Measurements from ENCODE around the gene MIDN.

The MIDN gene

DNA sequence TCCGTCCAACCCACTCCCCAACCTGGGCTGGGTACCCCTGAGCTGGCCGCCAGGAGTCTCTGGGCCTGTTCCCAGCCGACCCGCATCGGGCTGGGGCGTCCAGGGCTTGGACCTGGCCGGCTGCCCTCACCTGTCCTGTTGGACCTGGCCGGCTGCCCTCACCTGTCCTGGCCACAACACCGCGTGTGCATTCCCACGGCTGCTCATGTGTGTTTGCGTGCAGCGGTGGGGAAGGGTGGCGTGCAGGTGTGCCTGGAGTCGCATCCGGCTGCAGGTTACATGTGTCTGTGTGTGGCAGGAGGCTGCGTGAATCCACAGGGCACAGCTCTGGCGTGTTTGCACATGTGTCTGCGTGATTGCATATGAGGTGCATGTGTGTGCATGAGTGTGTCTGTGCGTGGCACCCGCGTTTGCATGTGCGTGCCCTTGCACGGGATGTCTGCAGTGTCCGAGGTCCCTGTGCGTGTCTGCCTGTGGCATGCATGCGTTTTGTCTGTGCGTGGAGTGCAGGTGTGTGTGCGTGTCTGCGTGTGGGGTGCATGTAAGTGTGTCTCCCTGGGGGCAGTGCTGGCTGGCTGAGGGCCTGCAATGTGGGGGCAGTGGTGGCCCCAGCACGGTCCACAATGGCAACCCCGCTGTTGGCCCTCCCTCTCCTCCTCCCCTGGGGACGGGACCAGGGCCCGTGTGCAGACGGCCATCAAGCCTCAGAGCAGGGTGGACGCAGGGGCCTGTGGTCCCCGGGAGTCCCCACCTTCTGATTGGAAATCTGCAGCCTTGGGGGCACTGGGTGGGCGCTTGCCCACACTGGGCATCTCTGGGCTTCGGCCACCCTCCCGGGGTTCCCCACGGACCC is 40.7 kb downstream of the MIDN start:
- H3K27ac Mint-ChIP-seq = no peak overlapping the region
- H3K36me3 Mint-ChIP-seq (ENCODE audit: insufficient read depth) = no peaks in the 10 kb centered on the region
- H3K4me3 Mint-ChIP-seq = no peak overlapping the region
- ATAC-seq (replicated peaks) (no peak), DNase-seq (no peak)
- H3K4me1 Mint-ChIP-seq (ENCODE audit: low read depth in 2 of 2) = peaks cover 4 to 9% of the 10 kb centered on the region in 2 donors
- H3K9me3 Mint-ChIP-seq = no peaks in the 10 kb centered on the region
- peaks cover 29 to 69% of the 10 kb centered on the region in 2 donors for H3K27me3 Mint-ChIP-seq

DNA sequence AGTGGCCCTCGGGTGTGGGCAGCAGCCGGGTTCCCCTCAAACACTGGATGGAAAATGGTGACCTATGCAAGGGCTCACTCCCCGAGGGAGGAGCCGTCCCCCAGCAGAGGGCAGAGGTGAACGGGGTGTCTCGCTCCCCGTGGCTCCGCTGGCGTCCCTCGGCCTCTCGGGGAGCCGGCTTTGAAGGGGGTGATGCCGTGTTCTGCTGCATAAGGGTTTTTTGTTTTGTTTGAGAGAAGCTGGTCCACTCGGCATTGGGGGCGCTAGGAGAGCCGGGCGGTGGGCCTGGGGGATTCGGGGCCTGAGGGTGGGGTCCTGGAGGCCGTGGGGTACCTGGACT is 41.3 kb downstream of the MIDN start:
- H3K36me3 Mint-ChIP-seq (ENCODE audit: insufficient read depth) = no peaks in the 10 kb centered on the region
- H3K9me3 Mint-ChIP-seq = no peaks in the 10 kb centered on the region
- peaks cover 4 to 9% of the 10 kb centered on the region in 2 donors for H3K4me1 Mint-ChIP-seq (ENCODE audit: low read depth in 2 of 2)
- ATAC-seq (replicated peaks) = no peak
- peaks cover 27 to 69% of the 10 kb centered on the region in 2 donors for H3K27me3 Mint-ChIP-seq
- H3K4me3 Mint-ChIP-seq = no peak overlapping the region
- H3K27ac Mint-ChIP-seq = no peak overlapping the region
- no peak for DNase-seq

DNA sequence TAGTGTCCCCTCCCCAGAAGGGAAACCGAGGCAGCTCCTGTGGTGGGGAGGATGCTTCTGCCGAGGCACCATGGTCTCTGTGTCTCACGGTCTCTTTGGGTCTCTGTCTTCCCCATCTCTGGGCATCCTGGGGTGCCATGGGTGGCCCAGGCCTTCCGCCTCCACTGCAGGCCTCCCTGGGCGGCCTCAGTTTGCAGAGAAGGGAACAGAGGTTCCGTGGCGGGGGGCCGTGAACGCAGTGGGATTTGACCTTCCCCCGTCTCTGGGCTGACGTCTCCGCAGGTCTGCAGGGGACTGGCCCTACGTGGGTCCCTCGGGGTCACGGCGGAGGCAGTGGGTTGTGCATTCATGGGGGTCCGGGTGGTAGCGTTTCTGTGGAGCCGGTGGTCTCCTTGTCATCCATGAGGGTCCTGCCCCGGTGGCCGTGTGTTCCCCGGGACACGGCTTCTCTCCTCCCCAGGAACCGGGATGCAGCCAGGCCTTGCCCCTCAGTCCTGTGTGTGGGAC is 41.9 kb downstream of the MIDN start:
- no peaks in the 10 kb centered on the region for H3K9me3 Mint-ChIP-seq
- DNase-seq (no peak), ATAC-seq (replicated peaks) (no peak)
- H3K27me3 Mint-ChIP-seq = peaks cover 24 to 67% of the 10 kb centered on the region in 2 donors
- H3K36me3 Mint-ChIP-seq (ENCODE audit: insufficient read depth) = no peaks in the 10 kb centered on the region
- no peak overlapping the region for H3K4me3 Mint-ChIP-seq
- no peak overlapping the region for H3K27ac Mint-ChIP-seq
- peaks cover 4 to 7% of the 10 kb centered on the region in 2 donors for H3K4me1 Mint-ChIP-seq (ENCODE audit: low read depth in 2 of 2)

DNA sequence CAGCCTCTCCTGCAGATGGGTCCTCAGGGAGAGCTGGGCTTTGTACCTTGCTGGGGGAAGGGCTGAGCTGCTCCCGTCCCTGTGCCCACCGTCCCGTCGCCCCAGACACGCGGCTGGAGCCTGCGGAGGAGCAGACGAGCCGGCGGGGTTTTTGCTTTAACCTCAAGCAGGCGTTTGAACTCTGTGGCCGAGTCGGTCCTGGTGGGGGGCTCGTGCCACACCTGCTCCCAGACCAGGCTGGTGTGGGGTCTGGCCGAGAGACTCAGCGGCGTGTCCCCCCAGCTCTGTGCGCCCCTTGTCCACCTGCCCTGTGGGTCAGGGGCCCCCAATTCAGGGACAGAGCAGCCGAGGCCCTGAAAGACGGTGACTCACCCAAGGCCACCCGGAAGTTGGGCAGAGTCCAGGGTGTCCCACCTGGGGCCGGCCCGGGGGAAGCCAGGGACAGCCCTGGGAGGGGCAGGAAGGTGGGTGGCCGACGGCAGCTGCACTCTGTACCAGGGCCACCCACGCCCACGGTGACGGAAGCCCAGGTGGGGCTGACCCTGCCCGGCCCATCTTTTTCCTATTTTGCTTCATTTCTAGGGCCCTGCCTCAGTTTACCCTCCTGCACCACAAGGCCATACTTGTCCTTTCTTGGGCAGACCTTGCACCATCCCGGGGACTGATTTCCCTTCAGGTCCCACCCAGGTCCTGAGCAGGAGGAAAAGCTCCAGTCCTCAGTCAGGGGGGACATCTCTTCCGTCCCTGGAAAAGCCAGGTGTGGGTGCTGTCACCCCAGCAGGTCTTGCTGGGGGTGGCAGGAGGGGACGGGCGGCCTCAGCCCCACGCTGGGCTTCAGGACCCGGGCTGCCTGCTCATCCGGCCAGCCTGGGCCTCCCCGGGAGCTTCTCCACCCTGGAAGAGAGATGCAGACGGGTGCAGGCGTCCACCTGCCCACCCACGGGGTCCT is 42.6 kb downstream of the MIDN start:
- Mint-ChIP-seq H3K9me3 (no peaks in the 10 kb centered on the region), H3K4me1 (ENCODE audit: low read depth in 2 of 2) (peaks cover 4 to 7% of the 10 kb centered on the region in 2 donors), H3K36me3 (ENCODE audit: insufficient read depth) (no peaks in the 10 kb centered on the region), H3K27me3 (peaks cover 23 to 65% of the 10 kb centered on the region in 2 donors), H3K27ac (no peak overlapping the region), H3K4me3 (no peak overlapping the region)
- ATAC-seq (replicated peaks) = no peak
- no peak for DNase-seq

DNA sequence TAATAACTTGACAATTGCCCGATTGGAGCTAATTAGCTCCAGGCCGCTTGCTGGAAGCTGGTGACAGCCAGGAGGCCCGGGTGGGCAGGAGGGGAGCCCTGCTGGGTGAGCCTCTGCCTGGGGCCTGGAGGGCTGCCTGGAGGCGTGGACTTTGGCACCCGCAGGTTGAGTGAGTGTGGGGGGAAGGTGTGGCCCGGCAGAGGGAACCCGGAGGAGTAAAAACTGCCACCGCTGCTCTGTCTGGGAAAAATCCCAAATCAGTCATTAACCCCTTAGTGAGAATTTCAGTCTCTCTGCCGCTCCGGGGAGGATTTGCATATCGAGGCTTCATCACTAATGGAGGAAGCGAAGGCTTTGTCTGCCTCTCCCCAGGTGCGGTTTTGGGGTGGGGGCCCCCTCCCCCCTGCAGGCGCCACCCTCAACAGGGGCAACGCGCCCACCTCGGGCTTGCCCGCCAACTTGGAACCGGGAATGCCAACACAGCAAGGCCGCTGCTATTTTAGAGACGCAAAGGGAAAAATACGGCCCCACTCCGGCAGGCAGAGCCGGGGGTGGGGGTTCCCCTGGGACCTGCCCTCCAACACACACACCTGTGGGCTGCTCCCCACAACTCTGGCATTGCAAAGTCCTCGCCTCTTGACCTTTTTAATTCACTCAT is 43.5 kb downstream of the MIDN start:
- DNase-seq (no peak), ATAC-seq (replicated peaks) (no peak)
- Mint-ChIP-seq H3K4me1 (ENCODE audit: low read depth in 2 of 2) (peaks cover 2 to 4% of the 10 kb centered on the region in 2 donors), H3K36me3 (ENCODE audit: insufficient read depth) (no peaks in the 10 kb centered on the region), H3K4me3 (no peak overlapping the region), H3K27ac (no peak overlapping the region), H3K9me3 (no peaks in the 10 kb centered on the region), H3K27me3 (peaks cover 17 to 57% of the 10 kb centered on the region in 2 donors)

DNA sequence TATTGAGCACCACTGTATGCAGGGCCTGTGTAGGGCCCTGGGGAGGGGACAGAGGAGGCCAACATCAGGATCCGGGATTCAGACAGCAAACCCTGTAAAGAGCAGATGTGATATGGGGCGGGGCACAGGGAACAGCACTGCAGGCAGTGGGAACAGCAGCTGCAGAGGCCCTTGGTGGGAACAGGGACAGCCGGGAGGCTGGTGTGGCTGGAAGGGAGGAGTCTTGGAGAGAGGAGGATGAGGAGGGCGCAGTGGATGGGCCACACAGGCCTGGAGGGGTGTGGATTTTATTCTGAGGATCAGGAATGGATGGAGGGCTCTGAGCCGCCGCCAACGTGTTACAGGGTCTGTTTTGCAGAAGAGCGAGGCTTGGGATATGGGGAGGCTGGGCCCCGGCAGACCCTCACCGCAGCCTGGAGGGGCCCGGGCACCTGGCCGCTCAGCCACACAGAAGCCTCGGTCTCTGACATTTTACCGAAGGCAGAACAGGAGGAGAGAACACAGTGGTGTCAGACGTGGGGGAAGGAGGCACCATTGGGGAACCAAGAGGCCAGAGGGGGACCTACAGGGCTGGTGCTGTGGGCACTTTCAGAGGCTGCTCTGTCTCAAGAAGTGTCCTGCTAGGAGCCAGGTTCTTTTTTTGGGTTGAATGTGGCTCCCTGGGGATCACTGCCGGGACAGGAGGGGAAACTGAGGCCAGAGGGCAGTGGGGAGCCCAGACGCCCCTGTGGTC is 44.2 kb downstream of the MIDN start:
- peaks cover 17 to 56% of the 10 kb centered on the region in 2 donors for H3K27me3 Mint-ChIP-seq
- peaks cover 2 to 4% of the 10 kb centered on the region in 2 donors for H3K4me1 Mint-ChIP-seq (ENCODE audit: low read depth in 2 of 2)
- H3K4me3 Mint-ChIP-seq = no peak overlapping the region
- H3K36me3 Mint-ChIP-seq (ENCODE audit: insufficient read depth) = no peaks in the 10 kb centered on the region
- DNase-seq = no peak
- ATAC-seq (replicated peaks) = no peak
- H3K27ac Mint-ChIP-seq = no peak overlapping the region
- no peaks in the 10 kb centered on the region for H3K9me3 Mint-ChIP-seq

DNA sequence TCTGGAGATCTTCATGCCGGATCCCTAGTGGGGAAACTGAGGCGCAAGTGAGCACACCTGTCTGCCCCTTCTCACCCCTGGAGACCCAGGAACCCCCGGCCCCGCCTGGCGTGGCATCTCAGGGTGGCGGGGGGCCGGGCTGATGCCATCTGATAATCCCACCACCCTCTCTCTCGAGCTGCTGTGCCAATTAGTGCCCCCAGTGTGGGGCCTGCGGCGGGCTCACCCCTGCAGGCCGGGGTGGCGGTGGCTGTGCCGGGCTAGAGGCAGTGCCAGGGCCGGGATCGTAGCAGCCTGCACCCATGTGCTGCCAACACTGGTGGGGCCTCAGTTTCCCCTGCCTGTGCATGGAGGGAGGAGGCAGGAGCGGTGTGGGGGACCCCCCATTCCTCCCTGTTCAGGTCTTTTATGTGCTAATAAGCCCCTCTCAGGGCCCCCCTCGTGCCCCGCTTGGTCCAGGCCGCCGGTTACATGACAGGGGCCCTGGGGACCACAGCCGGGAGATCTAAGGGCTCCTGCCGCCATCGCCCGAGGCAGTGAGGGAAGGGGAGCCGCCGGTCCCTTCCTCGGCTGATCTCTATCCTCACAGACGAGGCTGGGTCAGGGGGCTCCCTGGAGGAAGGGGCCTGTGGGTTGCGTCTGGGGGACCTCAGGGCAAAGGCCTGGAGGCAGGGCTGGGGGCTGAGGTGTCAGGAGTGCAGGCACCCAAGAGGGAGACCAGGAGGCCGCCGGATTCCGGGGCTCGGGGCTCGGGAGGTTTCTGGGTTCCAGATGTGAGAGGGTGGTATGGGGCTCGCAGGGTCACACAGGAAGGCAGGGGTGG is 45.6 kb downstream of the MIDN start:
- Mint-ChIP-seq H3K4me3 (no peak overlapping the region), H3K36me3 (ENCODE audit: insufficient read depth) (no peaks in the 10 kb centered on the region), H3K27ac (no peak overlapping the region)

DNA sequence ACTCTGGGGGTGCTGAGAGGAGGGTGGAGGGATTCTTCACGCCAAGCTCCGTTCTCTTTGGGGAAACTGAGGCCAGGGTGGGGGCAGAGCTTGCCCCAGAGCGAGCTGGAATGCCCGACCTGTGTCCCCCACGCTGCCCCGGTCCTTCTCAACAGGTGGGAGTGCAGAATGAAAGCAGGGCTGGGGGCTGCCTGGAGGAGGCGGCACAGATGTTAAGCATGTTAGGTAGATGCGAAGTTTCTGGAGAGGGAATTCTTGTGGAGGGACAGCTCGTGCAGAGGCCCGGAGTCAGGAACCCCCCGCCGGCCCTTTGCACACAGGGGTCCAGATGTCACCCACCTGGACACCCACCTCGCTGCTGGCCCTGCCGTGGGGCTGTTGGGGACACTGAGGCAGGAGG is 46.3 kb downstream of the MIDN start:
- DNase-seq = no peak
- no peak for ATAC-seq (replicated peaks)
- no peaks in the 10 kb centered on the region for H3K36me3 Mint-ChIP-seq (ENCODE audit: insufficient read depth)
- peak overlapping the region; percentile 4 to 41 for H3K4me3 Mint-ChIP-seq
- H3K4me1 Mint-ChIP-seq (ENCODE audit: low read depth in 2 of 2) = peaks cover 0 to 4% of the 10 kb centered on the region in 2 donors
- no peaks in the 10 kb centered on the region for H3K9me3 Mint-ChIP-seq
- H3K27me3 Mint-ChIP-seq = peaks cover 17 to 44% of the 10 kb centered on the region in 2 donors
- no peak overlapping the region for H3K27ac Mint-ChIP-seq

More for the DNA sequence above, 45.6 kb downstream of the MIDN start:
- no peaks in the 10 kb centered on the region for H3K9me3 Mint-ChIP-seq
- no peak for DNase-seq
- ATAC-seq (replicated peaks) = no peak
- H3K4me1 Mint-ChIP-seq (ENCODE audit: low read depth in 2 of 2) = peaks cover 0 to 4% of the 10 kb centered on the region in 2 donors
- H3K27me3 Mint-ChIP-seq = peaks cover 17 to 51% of the 10 kb centered on the region in 2 donors

DNA sequence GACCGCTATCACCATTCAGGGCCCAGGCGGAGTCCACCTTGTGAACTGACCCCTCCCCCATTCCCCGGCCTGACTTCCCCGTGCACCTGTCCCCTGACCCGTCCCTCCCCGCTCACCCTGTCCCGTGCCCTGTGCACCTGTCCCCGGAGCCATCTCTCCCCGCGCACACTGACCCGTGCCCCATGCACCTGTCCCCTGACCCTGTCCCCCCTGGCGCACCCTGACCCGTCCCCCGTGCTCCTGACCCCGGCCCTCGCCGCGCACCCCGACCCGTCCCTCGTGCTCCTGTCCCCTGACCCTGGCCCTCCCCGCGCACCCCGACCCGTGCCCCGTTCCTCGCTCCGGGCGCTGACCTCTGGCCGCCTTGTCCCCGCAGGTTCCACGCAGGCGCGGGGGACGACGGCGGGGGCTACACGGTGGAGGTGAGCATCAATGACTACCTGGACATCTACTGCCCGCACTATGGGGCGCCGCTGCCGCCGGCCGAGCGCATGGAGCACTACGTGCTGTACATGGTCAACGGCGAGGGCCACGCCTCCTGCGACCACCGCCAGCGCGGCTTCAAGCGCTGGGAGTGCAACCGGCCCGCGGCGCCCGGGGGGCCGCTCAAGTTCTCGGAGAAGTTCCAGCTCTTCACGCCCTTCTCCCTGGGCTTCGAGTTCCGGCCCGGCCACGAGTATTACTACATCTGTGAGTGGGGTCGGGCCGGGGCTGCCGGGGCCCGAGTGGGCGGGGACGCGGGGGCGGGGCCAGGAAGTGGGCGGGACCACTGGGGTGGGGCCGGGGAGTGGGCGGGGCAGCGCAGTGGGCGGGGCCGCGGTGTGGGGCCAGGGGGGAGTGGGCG is 47.0 kb downstream of the MIDN start:
- Mint-ChIP-seq H3K9me3 (no peaks in the 10 kb centered on the region), H3K4me1 (ENCODE audit: low read depth in 2 of 2) (peaks cover 0 to 4% of the 10 kb centered on the region in 2 donors), H3K36me3 (ENCODE audit: insufficient read depth) (no peaks in the 10 kb centered on the region), H3K27me3 (peaks cover 17 to 37% of the 10 kb centered on the region in 2 donors), H3K4me3 (no peak overlapping the region), H3K27ac (no peak overlapping the region)
- no peak for DNase-seq
- ATAC-seq (replicated peaks) = peak; percentile 49

DNA sequence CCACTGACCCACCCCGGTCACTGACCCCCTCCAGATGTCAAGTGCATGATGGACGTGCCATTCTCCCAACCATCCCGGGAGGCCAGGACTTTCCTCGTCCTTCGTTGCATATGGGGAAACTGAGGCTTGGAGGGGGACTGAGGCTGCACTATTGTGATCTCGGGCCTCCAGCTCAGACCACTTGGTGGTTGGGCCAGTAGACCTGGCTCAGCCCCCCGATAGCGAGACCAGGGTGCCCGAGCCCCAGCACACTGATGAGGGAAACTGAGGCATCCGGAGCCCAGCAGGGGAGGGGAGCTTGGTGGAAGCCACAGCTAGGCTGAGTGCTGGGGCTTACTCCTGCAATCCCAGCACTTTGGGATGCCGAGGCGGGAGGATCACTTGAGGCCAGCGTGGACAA is 47.7 kb downstream of the MIDN start:
- ATAC-seq (replicated peaks) = no peak
- H3K36me3 Mint-ChIP-seq (ENCODE audit: insufficient read depth) = no peaks in the 10 kb centered on the region
- no peaks in the 10 kb centered on the region for H3K9me3 Mint-ChIP-seq
- peaks cover 17 to 37% of the 10 kb centered on the region in 2 donors for H3K27me3 Mint-ChIP-seq
- H3K4me1 Mint-ChIP-seq (ENCODE audit: low read depth in 2 of 2) = peaks cover 0 to 4% of the 10 kb centered on the region in 2 donors
- no peak overlapping the region for H3K4me3 Mint-ChIP-seq
- no peak for DNase-seq
- H3K27ac Mint-ChIP-seq = no peak overlapping the region

DNA sequence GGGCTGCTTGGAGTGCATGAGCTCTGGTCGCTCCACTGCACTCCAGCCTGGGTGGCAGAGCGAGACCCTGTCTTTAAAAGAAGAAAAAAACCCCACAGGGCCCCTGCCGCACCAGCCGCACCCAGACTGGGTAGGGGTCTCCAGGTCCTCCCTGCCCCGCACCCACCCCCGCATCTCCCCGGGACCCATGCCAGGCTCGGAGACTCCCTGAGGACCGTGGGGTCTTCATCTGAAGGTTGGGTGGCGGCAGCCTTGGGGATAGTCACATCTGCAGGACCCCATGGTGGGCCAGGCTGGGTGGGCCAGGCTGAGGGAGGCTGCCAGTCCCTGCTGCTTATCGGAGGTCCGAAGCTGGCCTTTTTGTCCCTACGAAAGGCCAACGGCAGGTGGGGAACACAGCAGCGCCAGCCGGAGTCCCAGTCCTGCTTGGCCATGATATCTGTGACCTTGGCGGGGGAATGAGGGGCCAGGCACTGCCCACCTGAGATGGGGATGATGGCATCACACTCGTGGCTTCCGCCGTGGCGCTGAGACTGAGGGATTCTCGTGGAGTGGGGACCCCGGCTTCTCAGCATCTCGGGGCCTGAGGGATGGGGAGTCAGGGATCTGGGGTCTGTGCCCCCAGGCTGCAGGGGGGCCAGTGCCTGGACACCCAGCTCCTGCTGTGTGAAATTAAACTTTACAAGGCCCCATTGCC is 48.3 kb downstream of the MIDN start:
- ATAC-seq (replicated peaks) (no peak), DNase-seq (no peak)
- no peaks in the 10 kb centered on the region for H3K9me3 Mint-ChIP-seq
- H3K27ac Mint-ChIP-seq = no peak overlapping the region
- H3K36me3 Mint-ChIP-seq (ENCODE audit: insufficient read depth) = no peaks in the 10 kb centered on the region
- H3K4me3 Mint-ChIP-seq = no peak overlapping the region
- H3K4me1 Mint-ChIP-seq (ENCODE audit: low read depth in 2 of 2) = peaks cover 0 to 4% of the 10 kb centered on the region in 2 donors
- peaks cover 17 to 37% of the 10 kb centered on the region in 2 donors for H3K27me3 Mint-ChIP-seq

All from effector memory CD8-positive, alpha-beta T cell (primary cell).